NCI-H748 (cell line): ENCODE data around the gene TMEM132D.

Source experiments
- DNase-seq: peaks from one replicate; lab custom pipeline; 2025; ENCODE audit not compliant: unreplicated experiment; lab: John Stamatoyannopoulos, UW

Gene TMEM132D

GRCh38 chr12:129372876-129373275 is 530.9 kb downstream of the TMEM132D start:
- no peak for DNase-seq

- DNase-seq, result no peak
Observed at GRCh38 chr12:129372348-129372747, 531.5 kb downstream of the TMEM132D start.

GRCh38 chr12:129371268-129371667 is 532.6 kb downstream of the TMEM132D start:
- DNase-seq, result no peak

GRCh38 chr12:129366656-129367055 is 537.2 kb downstream of the TMEM132D start:
- DNase-seq, result no peak

- DNase-seq, result no peak
Observed at GRCh38 chr12:129363041-129363440, 540.8 kb downstream of the TMEM132D start.

GRCh38 chr12:129357233-129357632 is 546.6 kb downstream of the TMEM132D start:
- DNase-seq, result no peak

- DNase-seq, result no peak
Observed at GRCh38 chr12:129351481-129351880, 552.3 kb downstream of the TMEM132D start.

- no peak for DNase-seq
Observed at GRCh38 chr12:129339336-129339735, 564.5 kb downstream of the TMEM132D start.

- no peak for DNase-seq
Observed at GRCh38 chr12:129337413-129337812, 566.4 kb downstream of the TMEM132D start.

- no peak for DNase-seq
Observed at GRCh38 chr12:129335773-129336172, 568.1 kb downstream of the TMEM132D start.

GRCh38 chr12:129332286-129332685 is 571.5 kb downstream of the TMEM132D start:
- DNase-seq, result no peak

- no peak for DNase-seq
Observed at GRCh38 chr12:129331356-129332085, 572.3 kb downstream of the TMEM132D start.

GRCh38 chr12:129328235-129328634 is 575.6 kb downstream of the TMEM132D start:
- peak; percentile 46 for DNase-seq

GRCh38 chr12:129325566-129325965 is 578.3 kb downstream of the TMEM132D start:
- no peak for DNase-seq

- DNase-seq, result no peak
Observed at GRCh38 chr12:129312048-129312447, 591.8 kb downstream of the TMEM132D start.

GRCh38 chr12:129310346-129310745 is 593.5 kb downstream of the TMEM132D start:
- no peak for DNase-seq

- no peak for DNase-seq
Observed at GRCh38 chr12:129305851-129306250, 598.0 kb downstream of the TMEM132D start.

GRCh38 chr12:129304529-129304928 is 599.3 kb downstream of the TMEM132D start:
- DNase-seq, result no peak

GRCh38 chr12:129300011-129300410 is 603.8 kb downstream of the TMEM132D start:
- no peak for DNase-seq

- no peak for DNase-seq
Observed at GRCh38 chr12:129298921-129299320, 604.9 kb downstream of the TMEM132D start.

- DNase-seq, result no peak
Observed at GRCh38 chr12:129296671-129297070, 607.2 kb downstream of the TMEM132D start.

GRCh38 chr12:129294868-129295267 is 609.0 kb downstream of the TMEM132D start:
- no peak for DNase-seq

GRCh38 chr12:129279771-129280170 is 624.1 kb downstream of the TMEM132D start:
- no peak for DNase-seq
